ENCODE measurements around the gene ABHD17C.

- TF ChIP-seq CTCF (conservative IDR thresholded peaks at IDR 0.05; ENCODE audit: low read depth, low read length) = no peak
- TF ChIP-seq EZH2phosphoT487 (IDR thresholded peaks at IDR 0.05; ENCODE audit: borderline replicate concordance, low read length) = no peak
These were observed at the start of gene ABHD17C for GRCh38 chr15:80695099-80695910.

Data from PC-3 (cell line).